Measurements from ENCODE around the gene B3GNT5.

B3GNT5 gene

DNA sequence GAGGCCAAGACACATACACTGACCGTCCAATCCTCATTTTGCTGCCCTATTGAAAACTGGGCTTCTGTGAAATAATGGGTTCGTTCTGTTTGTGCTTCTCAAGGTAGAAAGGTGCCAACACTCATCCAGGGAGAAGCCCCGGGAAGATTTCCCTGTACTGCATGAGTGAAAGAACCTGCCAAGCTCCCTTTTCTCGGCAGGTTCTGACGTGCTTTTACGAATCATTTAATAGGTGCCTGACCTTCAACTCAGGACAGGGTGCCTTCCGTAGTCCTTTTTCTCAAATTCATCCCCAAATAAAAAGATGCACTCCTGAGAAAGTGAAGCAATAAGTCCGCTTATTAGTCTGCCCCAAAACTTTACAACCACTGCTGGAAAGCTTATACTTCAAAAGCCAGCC, 64.2 kb downstream of the B3GNT5 start:
- FAIRE-seq (no peak), DNase-seq (ENCODE audit: insufficient read length, low spot score) (no peak)

DNA sequence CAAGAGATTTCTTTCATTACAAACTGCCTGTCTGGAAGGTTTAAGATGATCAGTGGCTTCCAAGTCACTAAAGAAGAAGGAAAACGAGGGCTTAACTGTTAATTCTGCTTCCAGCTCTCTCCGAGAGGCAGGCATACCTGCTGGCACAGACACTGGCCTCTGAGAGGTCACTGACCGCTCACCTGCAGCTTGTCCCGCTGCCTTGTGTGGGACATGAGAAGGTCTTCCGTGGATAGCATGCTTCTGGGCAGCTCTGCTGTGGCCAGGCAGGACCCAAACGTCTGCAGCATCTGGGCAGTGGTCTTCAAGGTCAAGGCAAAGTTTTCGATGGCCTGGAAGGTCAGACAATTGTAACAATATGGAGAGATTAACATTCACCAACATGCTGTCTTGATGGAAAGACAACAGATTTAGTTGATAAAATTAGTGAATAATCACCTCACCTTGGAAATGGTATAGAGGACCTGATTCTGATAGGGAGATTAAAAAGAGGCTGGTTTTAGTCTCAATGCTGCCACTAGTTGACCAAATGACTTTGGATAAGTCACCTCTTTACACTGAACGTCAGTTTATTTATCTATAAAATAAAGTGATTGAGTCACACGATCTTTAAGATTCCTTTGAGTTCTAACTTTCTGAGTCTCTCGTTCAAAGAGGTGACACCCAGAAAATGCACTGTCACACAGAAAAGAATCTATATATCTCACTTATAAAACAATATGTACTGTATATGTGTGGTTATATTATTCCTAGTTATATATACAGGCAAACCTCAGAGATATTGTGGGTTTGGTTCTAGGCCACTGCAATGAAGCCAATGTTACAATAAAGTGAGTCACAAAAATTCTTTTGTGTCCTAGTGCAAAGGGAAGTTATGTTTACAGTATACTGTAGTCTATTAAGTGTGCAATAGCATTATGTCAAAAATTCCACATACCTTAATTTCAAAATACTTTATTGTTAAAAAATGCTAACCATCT, 65.1 kb downstream of the B3GNT5 start:
- no peak for FAIRE-seq
- DNase-seq (ENCODE audit: insufficient read length, low spot score), result no peak

DNA sequence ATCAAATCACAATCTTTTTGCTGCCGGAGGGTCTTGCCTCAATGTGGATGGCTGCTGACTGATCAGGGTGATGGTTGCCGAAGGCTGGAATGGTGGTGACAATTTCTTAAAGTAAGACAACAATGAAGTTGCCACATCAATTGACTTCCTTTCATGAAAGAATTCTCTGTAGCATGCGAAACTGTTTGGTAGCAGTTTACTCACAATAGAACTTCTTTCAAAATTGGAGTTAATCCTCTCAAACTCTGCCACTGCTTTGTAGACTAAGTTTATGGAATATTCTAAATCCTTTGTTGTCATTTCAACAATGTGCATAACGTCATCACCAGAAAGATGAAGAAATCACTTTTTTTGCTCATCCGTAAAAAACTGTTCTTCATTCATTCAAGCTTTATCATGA, 65.8 kb downstream of the B3GNT5 start:
- no peak for DNase-seq (ENCODE audit: insufficient read length, low spot score)
- FAIRE-seq, result no peak

- no peak for DNase-seq (ENCODE audit: insufficient read length, low spot score)
- FAIRE-seq, result no peak
Measured at GRCh38 chr3:183319371-183319770, 66.3 kb downstream of the B3GNT5 start.
